K562 (cell line): ENCODE data around the gene MYO1D. TPM values are rescaled to one million over a fixed set of nuclear protein-coding genes. Genes with fewer than 3 reads are reported as not detected.

Experiments used
- KDM2B ChIP-seq: fragments of 250-450 bp; sonication (Bioruptor Pico); IDR thresholded peaks from 2 replicates; pipeline ENCODE4 v1.8.0; 2021; ENCODE audit warnings: mild to moderate bottlenecking, moderate library complexity
- MECOM ChIP-seq: fragments of 250-450 bp; sonication (Bioruptor Pico); IDR thresholded peaks from 2 replicates; pipeline ENCODE4 v1.8.0; 2022; ENCODE audit warnings: inconsistent platforms
- NFYB ChIP-seq: IDR thresholded peaks from 2 replicates; pipeline ENCODE4 v1.6.1; 2011; ENCODE audit warnings: mild to moderate bottlenecking, moderate library complexity; ENCODE audit not compliant: insufficient read length; ENCODE audit errors: extremely low read depth
- SMAD1 ChIP-seq: fragments of 150-350 bp; IDR thresholded peaks from 2 replicates; pipeline ENCODE4 v1.6.1; 2014; ENCODE audit warnings: low read length, low read depth; ENCODE audit not compliant: partially characterized antibody
- SMARCA4 ChIP-seq: fragments of 450-650 bp; IDR thresholded peaks from 2 replicates; pipeline ENCODE4 v1.6.1; 2016
- TEAD4 ChIP-seq, 2 experiments: sonication (generic) in 1 of 2; formaldehyde crosslinking in 1 of 2; IDR thresholded peaks; 2 replicates each; pipeline versions ENCODE4 v1.6.1 to v1.8.0; 2012 to 2022; ENCODE audit warnings: borderline replicate concordance in 1 of 2, inconsistent platforms in 1 of 2, low read length in 1 of 2, mild to moderate bottlenecking in 1 of 2, missing genetic modification reagents in 1 of 2
- ZHX1 ChIP-seq: fragments of 150-350 bp; conservative IDR thresholded peaks from 2 replicates; pipeline ENCODE4 v1.6.1; 2014; ENCODE audit warnings: low read length
- ZNF217 ChIP-seq: sonication (generic); formaldehyde crosslinking; IDR thresholded peaks from 2 replicates; pipeline ENCODE4 v1.8.0; 2022; ENCODE audit warnings: mild to moderate bottlenecking, missing genetic modification reagents
- polyA plus RNA-seq, 8 experiments: library from polyadenylated mRNA; depleted of rRNA in 4 of 8; stranded (reverse) in 5 of 8; unstranded in 3 of 8; fragments of >200 nt; fragmentation: Nextera tagmentation in 2 of 8; fragmentation: Illumina TruSeq in 1 of 8; extraction: Ambion mirVana in 2 of 8; extraction: Trizol in 1 of 8; gene quantifications; 2 replicates each; pipeline versions ENCODE4 v1.2.1 to v1.2.3, GENCODE V29; 2011 to 2014; ENCODE audit warnings: inconsistent platforms in 1 of 8, missing spikeins in 1 of 8
- total RNA-seq, 7 experiments: library from RNA; depleted of rRNA in 6 of 7; stranded (reverse); fragments of >200 nt in 6 of 7; fragmentation: Illumina TruSeq in 2 of 7; extraction: Trizol in 2 of 7; gene quantifications; 2 replicates each; pipeline versions ENCODE4 v1.2.1 to v1.2.3, GENCODE V29; 2011 to 2021; ENCODE audit warnings: low replicate concordance in 1 of 7
- TF ChIP-seq, protein P1 (sequence below), 3 experiments: fragments of 200-800 bp in 1 of 3; fragments of 250-450 bp in 1 of 3; fragments of 450-650 bp in 1 of 3; sonication (Bioruptor Pico) in 1 of 3; sonication (Bioruptor generic) in 1 of 3; formaldehyde crosslinking in 1 of 3; IDR thresholded peaks; 2 replicates each; pipeline versions ENCODE4 v1.6.1 to v1.8.0; 2016 to 2022; ENCODE audit warnings: mild to moderate bottlenecking in 2 of 3, missing genetic modification characterization in 2 of 3, missing compliant biosample characterization in 1 of 3, moderate library complexity in 1 of 3
- TF ChIP-seq, protein P2 (sequence below): conservative IDR thresholded peaks from 2 replicates; pipeline ENCODE4 v1.6.1; 2011; ENCODE audit warnings: low read depth, mild to moderate bottlenecking, low read length; ENCODE audit not compliant: control insufficient read depth
- TF ChIP-seq, protein P3 (sequence below): fragments of 450-650 bp; formaldehyde crosslinking; IDR thresholded peaks from 2 replicates; pipeline ENCODE4 v1.4.0; 2020; ENCODE audit warnings: mild to moderate bottlenecking, moderate library complexity
- TF ChIP-seq, protein P4 (sequence below): sonication (generic); formaldehyde crosslinking; IDR thresholded peaks from 2 replicates; pipeline ENCODE4 v1.8.0; 2022; ENCODE audit warnings: mild to moderate bottlenecking, missing genetic modification reagents
- TF ChIP-seq, protein P5 (sequence below): fragments of 450-650 bp; IDR thresholded peaks from 2 replicates; pipeline ENCODE4 v1.6.1; 2016; ENCODE audit warnings: mild to moderate bottlenecking

The MYO1D gene
- total and polyA plus RNA-seq, 9 of the 15 experiments (the other 6 are each of a cell fraction or from before 2014, with no cell fraction given): 2.1 to 71.2 (median 45.4) TPM

GRCh38 chr17:32877164-32877764, 340 bp upstream of the MYO1D start (continued):
- TF ChIP-seq, protein P1, sequence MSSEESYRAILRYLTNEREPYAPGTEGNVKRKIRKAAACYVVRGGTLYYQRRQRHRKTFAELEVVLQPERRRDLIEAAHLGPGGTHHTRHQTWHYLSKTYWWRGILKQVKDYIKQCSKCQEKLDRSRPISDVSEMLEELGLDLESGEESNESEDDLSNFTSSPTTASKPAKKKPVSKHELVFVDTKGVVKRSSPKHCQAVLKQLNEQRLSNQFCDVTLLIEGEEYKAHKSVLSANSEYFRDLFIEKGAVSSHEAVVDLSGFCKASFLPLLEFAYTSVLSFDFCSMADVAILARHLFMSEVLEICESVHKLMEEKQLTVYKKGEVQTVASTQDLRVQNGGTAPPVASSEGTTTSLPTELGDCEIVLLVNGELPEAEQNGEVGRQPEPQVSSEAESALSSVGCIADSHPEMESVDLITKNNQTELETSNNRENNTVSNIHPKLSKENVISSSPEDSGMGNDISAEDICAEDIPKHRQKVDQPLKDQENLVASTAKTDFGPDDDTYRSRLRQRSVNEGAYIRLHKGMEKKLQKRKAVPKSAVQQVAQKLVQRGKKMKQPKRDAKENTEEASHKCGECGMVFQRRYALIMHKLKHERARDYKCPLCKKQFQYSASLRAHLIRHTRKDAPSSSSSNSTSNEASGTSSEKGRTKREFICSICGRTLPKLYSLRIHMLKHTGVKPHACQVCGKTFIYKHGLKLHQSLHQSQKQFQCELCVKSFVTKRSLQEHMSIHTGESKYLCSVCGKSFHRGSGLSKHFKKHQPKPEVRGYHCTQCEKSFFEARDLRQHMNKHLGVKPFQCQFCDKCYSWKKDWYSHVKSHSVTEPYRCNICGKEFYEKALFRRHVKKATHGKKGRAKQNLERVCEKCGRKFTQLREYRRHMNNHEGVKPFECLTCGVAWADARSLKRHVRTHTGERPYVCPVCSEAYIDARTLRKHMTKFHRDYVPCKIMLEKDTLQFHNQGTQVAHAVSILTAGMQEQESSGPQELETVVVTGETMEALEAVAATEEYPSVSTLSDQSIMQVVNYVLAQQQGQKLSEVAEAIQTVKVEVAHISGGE (CRISPR knock-in tag; IDR thresholded peaks at IDR 0.05): peak in 1 of 3 experiments; percentile 34; a peak in 1 of 6 replicates
- TF ChIP-seq KDM2B (CRISPR knock-in tag) (no peak), TEAD4 (IDR thresholded peaks at IDR 0.05; ENCODE audit: low read length) (no peak), TEAD4 (CRISPR knock-in tag; IDR thresholded peaks at IDR 0.05; ENCODE audit: borderline replicate concordance) (no peak), NFYB (no peak), ZNF217 (CRISPR knock-in tag) (no peak), SMARCA4 (no peak), ZHX1 (0 out of 2 replicates have a peak, but pooled peaks have one; percentile 45), SMAD1 (no peak), MECOM (peak; percentile 51; the same call in 1 of the 2 replicates)
- TF ChIP-seq, protein P2, sequence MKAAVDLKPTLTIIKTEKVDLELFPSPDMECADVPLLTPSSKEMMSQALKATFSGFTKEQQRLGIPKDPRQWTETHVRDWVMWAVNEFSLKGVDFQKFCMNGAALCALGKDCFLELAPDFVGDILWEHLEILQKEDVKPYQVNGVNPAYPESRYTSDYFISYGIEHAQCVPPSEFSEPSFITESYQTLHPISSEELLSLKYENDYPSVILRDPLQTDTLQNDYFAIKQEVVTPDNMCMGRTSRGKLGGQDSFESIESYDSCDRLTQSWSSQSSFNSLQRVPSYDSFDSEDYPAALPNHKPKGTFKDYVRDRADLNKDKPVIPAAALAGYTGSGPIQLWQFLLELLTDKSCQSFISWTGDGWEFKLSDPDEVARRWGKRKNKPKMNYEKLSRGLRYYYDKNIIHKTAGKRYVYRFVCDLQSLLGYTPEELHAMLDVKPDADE: no peak
- TF ChIP-seq, protein P3, sequence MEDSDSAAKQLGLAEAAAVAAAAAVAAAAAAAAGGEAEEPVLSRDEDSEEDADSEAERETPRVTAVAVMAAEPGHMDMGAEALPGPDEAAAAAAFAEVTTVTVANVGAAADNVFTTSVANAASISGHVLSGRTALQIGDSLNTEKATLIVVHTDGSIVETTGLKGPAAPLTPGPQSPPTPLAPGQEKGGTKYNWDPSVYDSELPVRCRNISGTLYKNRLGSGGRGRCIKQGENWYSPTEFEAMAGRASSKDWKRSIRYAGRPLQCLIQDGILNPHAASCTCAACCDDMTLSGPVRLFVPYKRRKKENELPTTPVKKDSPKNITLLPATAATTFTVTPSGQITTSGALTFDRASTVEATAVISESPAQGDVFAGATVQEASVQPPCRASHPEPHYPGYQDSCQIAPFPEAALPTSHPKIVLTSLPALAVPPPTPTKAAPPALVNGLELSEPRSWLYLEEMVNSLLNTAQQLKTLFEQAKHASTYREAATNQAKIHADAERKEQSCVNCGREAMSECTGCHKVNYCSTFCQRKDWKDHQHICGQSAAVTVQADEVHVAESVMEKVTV: 0 out of 2 replicates have a peak, but pooled peaks have one; percentile 23
- TF ChIP-seq, protein P4, sequence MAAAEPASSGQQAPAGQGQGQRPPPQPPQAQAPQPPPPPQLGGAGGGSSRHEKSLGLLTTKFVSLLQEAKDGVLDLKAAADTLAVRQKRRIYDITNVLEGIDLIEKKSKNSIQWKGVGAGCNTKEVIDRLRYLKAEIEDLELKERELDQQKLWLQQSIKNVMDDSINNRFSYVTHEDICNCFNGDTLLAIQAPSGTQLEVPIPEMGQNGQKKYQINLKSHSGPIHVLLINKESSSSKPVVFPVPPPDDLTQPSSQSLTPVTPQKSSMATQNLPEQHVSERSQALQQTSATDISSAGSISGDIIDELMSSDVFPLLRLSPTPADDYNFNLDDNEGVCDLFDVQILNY (CRISPR knock-in tag): no peak
- TF ChIP-seq, protein P5, sequence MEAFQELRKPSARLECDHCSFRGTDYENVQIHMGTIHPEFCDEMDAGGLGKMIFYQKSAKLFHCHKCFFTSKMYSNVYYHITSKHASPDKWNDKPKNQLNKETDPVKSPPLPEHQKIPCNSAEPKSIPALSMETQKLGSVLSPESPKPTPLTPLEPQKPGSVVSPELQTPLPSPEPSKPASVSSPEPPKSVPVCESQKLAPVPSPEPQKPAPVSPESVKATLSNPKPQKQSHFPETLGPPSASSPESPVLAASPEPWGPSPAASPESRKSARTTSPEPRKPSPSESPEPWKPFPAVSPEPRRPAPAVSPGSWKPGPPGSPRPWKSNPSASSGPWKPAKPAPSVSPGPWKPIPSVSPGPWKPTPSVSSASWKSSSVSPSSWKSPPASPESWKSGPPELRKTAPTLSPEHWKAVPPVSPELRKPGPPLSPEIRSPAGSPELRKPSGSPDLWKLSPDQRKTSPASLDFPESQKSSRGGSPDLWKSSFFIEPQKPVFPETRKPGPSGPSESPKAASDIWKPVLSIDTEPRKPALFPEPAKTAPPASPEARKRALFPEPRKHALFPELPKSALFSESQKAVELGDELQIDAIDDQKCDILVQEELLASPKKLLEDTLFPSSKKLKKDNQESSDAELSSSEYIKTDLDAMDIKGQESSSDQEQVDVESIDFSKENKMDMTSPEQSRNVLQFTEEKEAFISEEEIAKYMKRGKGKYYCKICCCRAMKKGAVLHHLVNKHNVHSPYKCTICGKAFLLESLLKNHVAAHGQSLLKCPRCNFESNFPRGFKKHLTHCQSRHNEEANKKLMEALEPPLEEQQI: no peak
